Uterus (tissue), 4 donors: ENCODE results near the gene NELFB. TPM values are rescaled to one million over a fixed set of nuclear protein-coding genes. Genes with fewer than 3 reads are reported as not detected.

ENCODE experiments used
- DNase-seq, 2 donors: peaks; one replicate each; pipeline ENCODE4 v3.0.0-alpha.2; 2019 to 2020
- H3K27ac ChIP-seq, 2 donors: fragments of 200-600 bp; sonication (generic); 1 replicate in 1 of 2; 2 replicates in 1 of 2; pipeline ENCODE4 v1.5.1; 2016 to 2018
- H3K27me3 ChIP-seq, 2 donors: fragments of 200-600 bp; sonication (generic); one replicate each; pipeline ENCODE4 v1.5.1; 2018 to 2019; ENCODE audit warnings: control low read depth in 1 of 2
- H3K36me3 ChIP-seq, 2 donors: fragments of 200-600 bp; sonication (generic); one replicate each; pipeline ENCODE4 v1.5.1; 2019; ENCODE audit warnings: control low read depth in 1 of 2
- H3K4me1 ChIP-seq, 2 donors: fragments of 200-600 bp; sonication (generic); one replicate each; pipeline ENCODE4 v1.5.1; 2018 to 2019; ENCODE audit warnings: control low read depth in 1 of 2
- H3K4me3 ChIP-seq, 2 donors: fragments of 200-600 bp; sonication (generic); 1 replicate in 1 of 2; 2 replicates in 1 of 2; pipeline ENCODE4 v1.5.1; 2018 to 2019; ENCODE audit warnings: mild to moderate bottlenecking in 1 of 2
- H3K9me3 ChIP-seq, 2 donors: fragments of 200-600 bp; sonication (generic); one replicate each; pipeline ENCODE4 v1.5.1; 2019; ENCODE audit warnings: control low read depth in 1 of 2
- POLR2A ChIP-seq, 2 donors: fragments of 450-650 bp; IDR thresholded peaks; one replicate each; pipeline ENCODE4 v1.6.1; 2016; ENCODE audit warnings: antibody characterized with exemption in 2 of 2, mild to moderate bottlenecking in 1 of 2, moderate library complexity in 1 of 2
- intact Hi-C: fragments of 100-400 bp; cut with DNase I; formaldehyde crosslinking; loops from one replicate; pipeline ENCODE4 v1.15.1; 2023; ENCODE audit warnings: low total_unique reads
- total RNA-seq, 4 donors: library from RNA; depleted of rRNA in 3 of 4; stranded (reverse); fragments of >200 nt in 3 of 4; gene quantifications; one replicate each; pipeline versions ENCODE4 v1.1.0 to v1.2.4, GENCODE V29; 2014 to 2023
- TF ChIP-seq, protein P1 (sequence below), 4 experiments: fragments of 200-600 bp in 2 of 4; fragments of 450-650 bp in 2 of 4; sonication (generic) in 2 of 4; IDR thresholded peaks; one replicate each; pipeline ENCODE4 v1.5.1; 2016 to 2019; ENCODE audit warnings: antibody characterized with exemption in 4 of 4, mild to moderate bottlenecking in 2 of 4, moderate library complexity in 1 of 4
- donor health status: DM: yes; HTN: yes; CAD: no.

The NELFB gene
- total RNA-seq, 4 donors from 2014 or later = 17.1 to 46.5 (median 43.2) TPM

DNA sequence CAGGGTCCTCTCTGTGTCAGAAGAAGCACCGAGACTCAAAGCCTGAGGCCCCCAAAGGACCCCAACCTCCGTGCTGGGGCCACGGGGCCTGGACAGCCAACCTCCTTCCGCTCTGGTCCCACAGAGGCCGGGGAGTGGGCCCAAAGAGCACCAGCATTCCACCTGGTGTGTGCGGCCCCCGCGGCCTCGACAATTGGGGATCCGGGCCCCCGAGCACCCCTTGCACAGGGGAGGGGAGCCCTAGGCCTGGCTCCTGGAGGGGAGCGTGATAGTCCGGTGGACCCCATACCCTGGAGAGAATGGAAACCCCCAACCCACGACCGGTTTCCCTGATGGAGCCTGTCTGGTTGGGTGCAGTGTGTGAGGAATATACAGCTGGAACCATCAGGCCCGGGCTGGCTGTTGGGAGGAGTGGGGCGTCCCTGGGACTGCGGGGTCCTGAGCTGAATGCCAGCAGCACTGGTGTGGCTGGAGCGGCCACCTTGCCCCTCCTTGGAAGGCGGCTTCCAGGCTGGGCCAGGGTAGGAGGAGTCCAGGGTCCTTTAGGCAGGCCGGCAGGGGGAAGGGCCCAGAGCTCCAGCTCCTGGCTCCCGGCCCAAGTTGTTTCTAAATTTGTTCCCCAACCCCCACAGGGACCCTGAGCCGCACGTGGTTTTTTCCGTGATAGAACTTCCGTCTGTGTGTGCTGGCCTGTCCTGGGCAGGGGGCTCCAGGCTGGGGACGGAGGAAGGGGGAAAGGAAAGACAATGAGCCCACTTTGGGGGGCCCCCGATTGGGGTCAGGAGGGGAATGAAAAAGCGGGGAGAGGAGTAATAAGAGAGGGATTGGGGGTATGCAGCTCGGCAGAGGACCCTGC, 21.6 kb downstream of the NELFB start:
- intact Hi-C loops = no loop called here
- Histone ChIP-seq H3K4me1 (peaks cover 0 to 10% of the 10 kb centered on the region in 2 donors), H3K27me3 (no peaks in the 10 kb centered on the region), H3K36me3 (no peaks in the 10 kb centered on the region), H3K27ac (peak overlapping the region; percentile 77 to 78), H3K9me3 (no peaks in the 10 kb centered on the region), H3K4me3 (peak overlapping the region; percentile 18 to 42)
- peak; percentile 75 to 83 for DNase-seq
- TF ChIP-seq, protein P1, sequence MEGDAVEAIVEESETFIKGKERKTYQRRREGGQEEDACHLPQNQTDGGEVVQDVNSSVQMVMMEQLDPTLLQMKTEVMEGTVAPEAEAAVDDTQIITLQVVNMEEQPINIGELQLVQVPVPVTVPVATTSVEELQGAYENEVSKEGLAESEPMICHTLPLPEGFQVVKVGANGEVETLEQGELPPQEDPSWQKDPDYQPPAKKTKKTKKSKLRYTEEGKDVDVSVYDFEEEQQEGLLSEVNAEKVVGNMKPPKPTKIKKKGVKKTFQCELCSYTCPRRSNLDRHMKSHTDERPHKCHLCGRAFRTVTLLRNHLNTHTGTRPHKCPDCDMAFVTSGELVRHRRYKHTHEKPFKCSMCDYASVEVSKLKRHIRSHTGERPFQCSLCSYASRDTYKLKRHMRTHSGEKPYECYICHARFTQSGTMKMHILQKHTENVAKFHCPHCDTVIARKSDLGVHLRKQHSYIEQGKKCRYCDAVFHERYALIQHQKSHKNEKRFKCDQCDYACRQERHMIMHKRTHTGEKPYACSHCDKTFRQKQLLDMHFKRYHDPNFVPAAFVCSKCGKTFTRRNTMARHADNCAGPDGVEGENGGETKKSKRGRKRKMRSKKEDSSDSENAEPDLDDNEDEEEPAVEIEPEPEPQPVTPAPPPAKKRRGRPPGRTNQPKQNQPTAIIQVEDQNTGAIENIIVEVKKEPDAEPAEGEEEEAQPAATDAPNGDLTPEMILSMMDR (IDR thresholded peaks at IDR 0.05) = no peak
- TF ChIP-seq POLR2A (IDR thresholded peaks at IDR 0.05) = no peak

DNA sequence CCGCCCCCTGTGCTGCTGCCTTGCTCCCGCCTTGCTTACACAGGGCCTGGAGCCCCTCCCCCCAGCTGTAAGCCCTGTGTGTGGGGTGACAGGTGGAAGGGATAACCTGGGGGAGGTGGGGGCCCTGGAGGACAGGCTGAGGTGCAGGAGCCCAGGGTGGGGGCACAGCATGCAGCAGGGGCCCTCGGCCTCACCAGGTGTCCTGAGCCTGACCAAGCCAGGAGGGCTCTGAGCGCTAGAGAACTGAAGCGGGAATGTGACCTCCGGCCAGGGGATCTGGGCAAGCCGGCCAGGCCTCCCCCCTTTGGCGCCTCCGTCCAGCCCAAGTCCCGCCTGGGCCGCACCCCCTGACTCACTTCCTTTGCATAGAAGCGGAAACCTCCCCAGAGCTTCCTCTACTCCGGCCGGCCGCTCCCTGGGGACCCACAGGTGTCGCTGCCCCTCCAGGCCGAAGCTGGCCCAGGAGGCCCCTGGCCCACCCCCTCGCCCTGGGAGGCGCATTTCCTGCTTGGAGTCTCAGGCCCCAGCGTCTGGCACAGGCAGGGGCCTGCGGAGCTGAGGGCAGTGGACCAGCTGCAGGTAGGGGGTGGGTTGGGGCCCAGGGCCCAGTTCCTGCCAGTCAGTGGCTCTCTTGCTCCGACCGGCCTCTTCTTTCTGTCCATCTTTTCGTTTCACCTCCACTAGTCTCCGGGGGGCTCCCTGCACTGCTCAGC, 22.4 kb downstream of the NELFB start, which contains the start of gene TOR4A:
Gene TOR4A, plus strand, starts transcription at position 398 of the 713 bp plus-strand sequence. CDS start 964 bp downstream, outside the sequence.
- no peaks in the 10 kb centered on the region for H3K9me3 ChIP-seq
- DNase-seq = peak; percentile 80 to 83
- TF ChIP-seq POLR2A (IDR thresholded peaks at IDR 0.05) = peak; percentile 9 to 37
- TF ChIP-seq, protein P1 (IDR thresholded peaks at IDR 0.05) = peak in 1 of 4 experiments; percentile 8
- peak within 1 kb of the TSS; percentile 18 to 42 for H3K4me3 ChIP-seq
- peaks cover 0 to 10% of the 10 kb centered on the region in 2 donors for H3K4me1 ChIP-seq
- peak within 1 kb of the TSS; percentile 77 to 78 for H3K27ac ChIP-seq
- no peaks in the 10 kb centered on the region for H3K36me3 ChIP-seq
- H3K27me3 ChIP-seq = no peaks in the 10 kb centered on the region
- intact Hi-C loops = no loop called here

DNA sequence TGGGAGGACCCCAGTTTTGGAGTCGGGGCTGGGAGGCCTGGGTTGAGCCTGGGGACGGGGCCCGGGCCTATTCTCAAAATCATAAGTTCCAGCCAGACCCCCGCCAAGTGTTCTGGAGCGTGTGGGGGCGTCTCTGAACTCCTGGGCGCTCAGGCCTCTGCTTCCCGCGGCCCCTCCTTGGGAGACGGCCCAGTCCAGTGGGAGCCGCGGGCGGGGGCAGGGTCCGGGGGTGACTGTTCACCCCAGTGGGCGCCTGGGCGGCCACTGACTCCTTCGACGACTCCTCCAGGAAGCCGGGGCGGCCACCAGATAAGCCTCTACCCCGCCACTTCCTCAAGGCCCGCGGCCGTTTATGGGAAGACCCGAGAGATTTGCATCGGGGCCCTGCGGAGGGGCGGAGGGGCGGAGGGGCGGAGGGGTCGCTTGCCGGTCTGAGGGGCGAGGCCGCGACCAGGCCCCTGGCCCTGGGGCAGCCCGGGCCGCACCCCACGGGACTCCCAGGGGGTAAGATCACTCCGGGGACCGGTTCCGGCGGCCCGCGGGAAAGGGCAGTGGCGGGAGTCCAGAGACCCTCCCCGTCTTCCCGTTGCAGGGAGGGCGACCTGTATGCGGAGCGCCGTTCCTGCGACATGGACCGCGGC, 23.1 kb downstream of the NELFB start:
- intact Hi-C loops = no loop called here
- Histone ChIP-seq H3K4me3 (peak overlapping the region; percentile 18 to 42), H3K36me3 (no peaks in the 10 kb centered on the region), H3K27me3 (no peaks in the 10 kb centered on the region), H3K9me3 (no peaks in the 10 kb centered on the region), H3K4me1 (peaks cover 0 to 10% of the 10 kb centered on the region in 2 donors), H3K27ac (peak overlapping the region; percentile 77 to 78)
- TF ChIP-seq, protein P1 (IDR thresholded peaks at IDR 0.05) = no peak
- TF ChIP-seq POLR2A (IDR thresholded peaks at IDR 0.05) = no peak
- DNase-seq = peak in 1 of 2 donors; percentile 24

DNA sequence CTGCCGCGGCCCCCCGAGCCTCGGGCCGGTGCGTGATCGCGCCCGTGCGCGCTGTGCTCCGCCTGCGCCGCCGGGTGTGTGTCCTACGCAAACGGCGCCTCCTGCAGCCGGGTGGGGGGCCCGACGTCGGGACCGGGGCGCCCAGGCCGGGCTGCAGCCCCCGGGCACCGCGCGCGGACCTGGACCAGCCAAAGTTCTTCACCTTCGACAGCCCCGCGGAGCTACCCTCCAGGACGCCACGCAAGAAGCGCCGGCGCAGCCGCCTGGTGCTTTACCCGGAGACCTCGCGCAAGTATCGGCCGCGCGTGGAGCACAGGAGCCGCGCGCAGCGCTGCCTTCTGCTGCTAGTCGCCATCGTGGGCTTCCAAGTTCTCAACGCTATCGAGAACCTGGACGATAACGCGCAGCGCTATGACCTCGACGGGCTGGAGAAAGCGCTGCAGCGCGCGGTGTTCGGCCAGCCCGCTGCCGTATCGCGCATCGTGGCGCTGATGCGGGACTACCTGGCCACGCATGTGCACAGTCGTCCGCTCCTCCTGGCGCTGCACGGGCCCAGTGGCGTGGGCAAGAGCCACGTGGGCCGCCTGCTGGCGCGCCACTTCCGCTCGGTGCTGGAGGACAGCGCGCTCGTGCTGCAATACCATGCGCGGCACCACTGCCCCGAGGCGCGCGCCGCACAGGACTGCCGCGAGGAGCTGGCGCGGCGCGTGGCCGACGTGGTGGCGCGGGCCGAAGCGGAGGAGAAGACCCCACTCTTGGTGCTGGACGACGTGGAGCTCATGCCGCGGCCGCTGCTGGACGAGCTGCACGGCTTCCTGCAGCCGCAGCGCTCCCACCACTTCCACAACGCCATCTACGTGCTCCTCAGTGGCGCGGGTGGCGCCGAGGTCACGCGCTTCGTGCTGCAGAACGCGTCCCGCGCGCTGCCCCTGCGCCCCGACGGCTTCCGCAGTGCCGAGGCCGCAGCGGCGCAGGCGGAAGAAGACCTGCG, 23.9 kb downstream of the NELFB start:
- H3K4me1 ChIP-seq = peaks cover 0 to 10% of the 10 kb centered on the region in 2 donors
- no peaks in the 10 kb centered on the region for H3K36me3 ChIP-seq
- peak overlapping the region in 1 of 2 donors; percentile 42 for H3K4me3 ChIP-seq
- DNase-seq = no peak
- intact Hi-C loops = no loop called here
- H3K27me3 ChIP-seq = no peaks in the 10 kb centered on the region
- H3K9me3 ChIP-seq = no peaks in the 10 kb centered on the region
- no peak for TF ChIP-seq POLR2A (IDR thresholded peaks at IDR 0.05)
- TF ChIP-seq, protein P1 (IDR thresholded peaks at IDR 0.05) = no peak
- H3K27ac ChIP-seq = no peak overlapping the region
